Activated CD4-positive, CD25-positive, alpha-beta regulatory T cell treated with anti-CD3 and anti-CD28 coated beads, Interleukin-2, amount 50 U/mL, for 72 hours (primary cell): ENCODE measurements around the gene ELAVL1.

Source experiments
- DNase-seq: peaks from one replicate; pipeline ENCODE4 v3.0.0; 2021

The ELAVL1 gene

GRCh38 chr19:7908742-7909461 lies 96.5 kb downstream of the ELAVL1 start:
- no peak for DNase-seq
